H1 (cell line): ENCODE data around the gene HOXB4. TPM values are rescaled to one million over a fixed set of nuclear protein-coding genes. Genes with fewer than 3 reads are reported as not detected.

Source experiments
- CTCF ChIA-PET: fragments of 300-600 bp; sonication (Branson Sonifier 250); formaldehyde crosslinking; loops from one replicate; lab custom pipeline; 2021; ENCODE audit not compliant: partially characterized antibody; lab: Charles Lee
- POLR2A ChIA-PET: fragments of 300-600 bp; sonication (Branson Sonifier 250); formaldehyde crosslinking; loops from one replicate; lab custom pipeline; 2021; ENCODE audit warnings: inconsistent platforms; ENCODE audit not compliant: partially characterized antibody; lab: Charles Lee
- DNase-seq, 2 experiments: peaks; one replicate each; pipeline versions ENCODE4 v3.0.0 to v3.0.0-alpha.2; 2010 to 2022; ENCODE audit warnings: low spot score in 2 of 2, low read depth in 1 of 2, mixed read lengths in 1 of 2
- FAIRE-seq: peaks from 2 replicates; lab custom pipeline; 2011; peaks lifted over from hg19 to GRCh38; lab: Jason Lieb, UNC
- H2AFZ ChIP-seq: 2 replicates; pipeline ENCODE4 v1.8.1; 2012; ENCODE audit warnings: low read length, inconsistent platforms
- H2AK5ac ChIP-seq: 2 replicates; pipeline ENCODE4 v1.6.1; 2013; ENCODE audit warnings: low read depth, low read length
- H2BK120ac ChIP-seq: replicated peaks from 2 replicates; pipeline ENCODE3; 2013; ENCODE audit warnings: low read depth, low read length, inconsistent platforms
- H2BK12ac ChIP-seq: 2 replicates; pipeline ENCODE4 v1.6.1; 2013; ENCODE audit warnings: low read depth, low read length
- H2BK15ac ChIP-seq: 2 replicates; pipeline ENCODE4 v1.6.1; 2013; ENCODE audit warnings: low read length
- H2BK20ac ChIP-seq: 2 replicates; pipeline ENCODE4 v1.6.1; 2013; ENCODE audit warnings: low read length
- H2BK5ac ChIP-seq: 2 replicates; pipeline ENCODE4 v1.6.1; 2013; ENCODE audit warnings: low read depth, low read length
- H3K14ac ChIP-seq: 2 replicates; pipeline ENCODE4 v1.6.1; 2013; ENCODE audit warnings: inconsistent platforms; ENCODE audit not compliant: insufficient read length
- H3K18ac ChIP-seq: 2 replicates; pipeline ENCODE4 v1.6.1; 2013; ENCODE audit warnings: low read length; ENCODE audit errors: extremely low read depth
- H3K23ac ChIP-seq: 2 replicates; pipeline ENCODE4 v1.6.1; 2013; ENCODE audit warnings: inconsistent platforms; ENCODE audit not compliant: insufficient read length
- H3K23me2 ChIP-seq: 2 replicates; pipeline ENCODE4 v1.6.1; 2013; ENCODE audit warnings: low read depth, low read length
- H3K27ac ChIP-seq: 2 replicates; pipeline ENCODE4 v1.6.1; 2011; ENCODE audit warnings: low read depth, low read length, inconsistent platforms
- H3K27me3 ChIP-seq, 4 experiments: replicated peaks in 1 of 4; 1 replicate in 1 of 4; 2 replicates in 3 of 4; pipeline versions ENCODE4 v1.6.1 to v1.8.1; 2011 to 2013; ENCODE audit warnings: low read length in 3 of 4, mild to moderate bottlenecking in 3 of 4, inconsistent platforms in 2 of 4, mixed read lengths in 2 of 4, moderate library complexity in 1 of 4; ENCODE audit not compliant: control insufficient read depth in 3 of 4, insufficient read depth in 3 of 4; ENCODE audit errors: extremely low read depth in 1 of 4
- H3K36me3 ChIP-seq, 4 experiments: 2 replicates each; pipeline versions ENCODE4 v1.6.1 to v1.8.1; 2011 to 2013; ENCODE audit warnings: mild to moderate bottlenecking in 4 of 4, low read length in 3 of 4, moderate library complexity in 2 of 4, control low read depth in 1 of 4, inconsistent platforms in 1 of 4; ENCODE audit not compliant: insufficient read depth in 4 of 4, control insufficient read depth in 2 of 4
- H3K4ac ChIP-seq: replicated peaks from 2 replicates; pipeline ENCODE3; 2013; ENCODE audit warnings: low read length, low read depth, mixed read lengths, inconsistent platforms; ENCODE audit not compliant: insufficient read length
- H3K4me1 ChIP-seq, 4 experiments: replicated peaks in 1 of 4; 1 replicate in 1 of 4; 2 replicates in 3 of 4; pipeline versions ENCODE4 v1.6.1 to v1.8.1; 2011 to 2013; ENCODE audit warnings: low read length in 3 of 4, inconsistent platforms in 2 of 4, mixed read lengths in 1 of 4; ENCODE audit not compliant: insufficient read depth in 4 of 4, control insufficient read depth in 3 of 4
- H3K4me2 ChIP-seq, 2 experiments: 2 replicates each; pipeline versions ENCODE4 v1.6.1 to v1.8.1; 2011 to 2013; ENCODE audit warnings: low read depth in 2 of 2, low read length in 2 of 2, control low read depth in 1 of 2, inconsistent platforms in 1 of 2, mild to moderate bottlenecking in 1 of 2; ENCODE audit not compliant: insufficient read depth in 1 of 2
- H3K4me3 ChIP-seq, 4 experiments: fragments of 200-600, 300-600 bp in 1 of 4; sonication (generic), shearing (Covaris generic), sonication (Bioruptor Twin) in 1 of 4; 2 replicates each; pipeline versions ENCODE4 v1.5.1 to v1.8.1; 2011 to 2016; ENCODE audit warnings: low read length in 4 of 4, low read depth in 3 of 4, control low read depth in 2 of 4, inconsistent platforms in 2 of 4, mild to moderate bottlenecking in 2 of 4, mixed read lengths in 1 of 4, moderate library complexity in 1 of 4; ENCODE audit not compliant: insufficient read depth in 2 of 4; ENCODE audit errors: extremely low read depth in 1 of 4
- H3K56ac ChIP-seq: replicated peaks from 2 replicates; pipeline ENCODE3; 2013; ENCODE audit warnings: low read depth, mild to moderate bottlenecking, mixed read lengths, low read length, inconsistent platforms; ENCODE audit not compliant: insufficient read length
- H3K79me1 ChIP-seq: 2 replicates; pipeline ENCODE4 v1.6.1; 2013; ENCODE audit warnings: low read depth, low read length, control low read depth
- H3K79me2 ChIP-seq, 2 experiments: 2 replicates each; pipeline versions ENCODE4 v1.6.1 to v1.8.1; 2012 to 2013; ENCODE audit warnings: low read length in 2 of 2, mild to moderate bottlenecking in 2 of 2, inconsistent platforms in 1 of 2; ENCODE audit not compliant: insufficient read depth in 2 of 2, control insufficient read depth in 1 of 2
- H3K9ac ChIP-seq, 4 experiments: replicated peaks in 1 of 4; 1 replicate in 1 of 4; 2 replicates in 3 of 4; pipeline versions ENCODE4 v1.6.1 to v1.8.1; 2011 to 2013; ENCODE audit warnings: low read depth in 3 of 4, low read length in 3 of 4, control low read depth in 2 of 4, mild to moderate bottlenecking in 2 of 4, moderate library complexity in 2 of 4, inconsistent platforms in 1 of 4; ENCODE audit errors: extremely low read depth in 1 of 4
- H3K9me3 ChIP-seq, 2 experiments: 2 replicates each; pipeline versions ENCODE4 v1.6.1 to v1.8.1; 2012 to 2013; ENCODE audit warnings: mild to moderate bottlenecking in 2 of 2, moderate library complexity in 2 of 2, control low read depth in 1 of 2, inconsistent platforms in 1 of 2, low read depth in 1 of 2, low read length in 1 of 2, mixed read lengths in 1 of 2; ENCODE audit not compliant: insufficient read depth in 2 of 2
- H4K20me1 ChIP-seq, 2 experiments: replicated peaks in 1 of 2; 2 replicates each; pipeline versions ENCODE3 to v1.8.1; 2011 to 2013; ENCODE audit warnings: inconsistent platforms in 2 of 2, low read length in 2 of 2, mild to moderate bottlenecking in 1 of 2; ENCODE audit not compliant: insufficient read depth in 2 of 2, control insufficient read depth in 1 of 2
- H4K5ac ChIP-seq: 2 replicates; pipeline ENCODE4 v1.6.1; 2013; ENCODE audit warnings: low read length, low read depth, mixed read lengths, inconsistent platforms; ENCODE audit not compliant: insufficient read length
- H4K8ac ChIP-seq: 2 replicates; pipeline ENCODE4 v1.8.0; 2013; ENCODE audit warnings: mild to moderate bottlenecking, moderate library complexity, low read length, inconsistent platforms; ENCODE audit not compliant: insufficient read depth; ENCODE audit errors: extremely low read depth
- H4K91ac ChIP-seq: replicated peaks from 2 replicates; pipeline ENCODE3; 2013; ENCODE audit warnings: low read length, mixed read lengths, inconsistent platforms; ENCODE audit not compliant: insufficient read length
- ASH2L ChIP-seq: fragments of 200-600, 300-600 bp; sonication (generic); IDR thresholded peaks from one replicate; pipeline ENCODE4 v1.7.1; 2017; ENCODE audit warnings: low read length
- CBX8 ChIP-seq: fragments of 300-800, 300-1000 bp; sonication (generic); IDR thresholded peaks from 2 replicates; pipeline ENCODE4 v1.7.1; 2016; ENCODE audit warnings: low read depth, low read length, borderline replicate concordance
- EGR1 ChIP-seq: IDR thresholded peaks from 2 replicates; pipeline ENCODE4 v1.6.1; 2011; ENCODE audit warnings: low read depth, low read length, borderline replicate concordance
- EZH2 ChIP-seq: fragments of 200-600 bp; sonication (generic); IDR thresholded peaks from 2 replicates; pipeline ENCODE4 v1.7.1; 2012; ENCODE audit warnings: low read depth, mild to moderate bottlenecking, moderate library complexity, low read length, inconsistent platforms; ENCODE audit not compliant: severe bottlenecking
- HDAC6 ChIP-seq: IDR thresholded peaks from one replicate; pipeline ENCODE4 v1.7.1; 2012; ENCODE audit warnings: low read depth, mild to moderate bottlenecking, inconsistent platforms, low read length, moderate library complexity
- RNF2 ChIP-seq: fragments of 200-900, 300-1000 bp; sonication (generic); IDR thresholded peaks from 2 replicates; pipeline ENCODE4 v1.7.1; 2016; ENCODE audit warnings: borderline replicate concordance, low read depth, mild to moderate bottlenecking, antibody characterized with exemption, low read length; ENCODE audit not compliant: poor library complexity, severe bottlenecking; ENCODE audit errors: missing control alignments
- SP1 ChIP-seq: IDR thresholded peaks from 2 replicates; pipeline ENCODE4 v1.6.1; 2011; ENCODE audit warnings: low read depth, low read length
- SUZ12 ChIP-seq: fragments of 200-600 bp; sonication (generic); IDR thresholded peaks from 2 replicates; pipeline ENCODE4 v1.6.1; 2012; ENCODE audit warnings: mild to moderate bottlenecking, inconsistent platforms, low read length, moderate library complexity, mixed read lengths
- WGBS, 2 experiments: shearing (Covaris generic) in 1 of 2; methylation state at CpG; one replicate each; pipeline versions ENCODE4 v1.1.6 to v1.1.7; 2013 to 2015; ENCODE audit warnings: low lambda C conversion rate in 2 of 2, mixed read lengths in 2 of 2, inconsistent platforms in 1 of 2, low coverage in 1 of 2, missing lambda C conversion rate in 1 of 2; ENCODE audit not compliant: insufficient replicate concordance in 2 of 2, insufficient coverage in 1 of 2, insufficient read length in 1 of 2; ENCODE audit errors: extremely low coverage in 1 of 2, missing lambda C conversion rate in 1 of 2; 5-methylcytosine and 5-hydroxymethylcytosine counted together
- polyA plus RNA-seq, 7 experiments: library from polyadenylated mRNA; depleted of rRNA in 3 of 7; stranded (reverse) in 5 of 7; unstranded in 2 of 7; fragments of >200 nt in 5 of 7; fragments of 200-250 nt in 2 of 7; gene quantifications; 1 replicate in 5 of 7; 2 replicates in 1 of 7; 4 replicates in 1 of 7; pipeline versions ENCODE4 v1.2.1 to v1.2.3, GENCODE V29; 2011 to 2013; ENCODE audit warnings: missing spikeins in 2 of 7, mixed read lengths in 2 of 7
- total RNA-seq: library from RNA; stranded (reverse); fragmentation: NEBNext Ultra II Directional; extraction: Animal tissue kit (Norgen Biotek cat#: 25700); gene quantifications from 2 replicates; pipeline ENCODE4 v1.2.1, GENCODE V29; 2021
- TF ChIP-seq, protein P1 (sequence below): IDR thresholded peaks from 2 replicates; pipeline ENCODE4 v1.6.1; 2011; ENCODE audit warnings: low read length, improper control_type of control experiment

Gene HOXB4
- total and polyA plus RNA-seq, 2 of the 8 experiments (the other 6 are each of a cell fraction or from before 2014, with no cell fraction given) = not detected

DNA sequence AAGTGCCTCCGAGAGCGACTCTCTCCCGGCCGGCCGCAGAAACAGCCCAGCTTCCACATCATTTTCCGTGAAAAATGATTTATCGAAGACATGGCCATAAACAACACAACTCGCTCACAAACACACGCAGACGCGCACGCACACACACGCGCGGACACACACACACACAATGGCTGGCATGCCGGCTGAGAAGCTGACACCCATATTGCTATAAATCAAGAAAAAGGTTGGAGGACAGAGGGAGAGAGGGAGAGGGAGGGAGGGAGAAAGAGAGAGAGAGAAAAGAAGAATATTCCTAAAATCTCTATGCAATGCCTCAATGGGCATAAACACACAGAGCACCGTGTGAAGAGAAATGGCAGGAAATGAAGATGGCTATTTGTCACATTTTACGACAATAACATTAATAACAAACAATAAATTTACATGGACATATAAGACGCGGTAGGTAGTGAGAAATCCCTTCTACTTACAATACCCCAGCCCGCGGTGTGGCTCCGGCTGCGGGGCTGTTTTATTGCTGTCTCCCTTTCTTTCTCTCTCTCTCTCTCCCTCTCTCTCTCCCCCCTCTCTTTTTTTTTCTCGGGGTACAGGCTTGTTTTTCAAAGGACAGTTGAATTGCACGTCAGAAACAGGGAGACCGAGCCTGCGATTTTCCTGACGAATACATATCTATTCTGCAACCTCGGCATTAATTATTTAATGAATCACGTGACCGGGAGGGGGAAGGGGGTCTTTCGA, 9.5 kb downstream of the HOXB4 start:
- no peak overlapping the region for H3K4me3 ChIP-seq

More for the DNA sequence above, 9.5 kb downstream of the HOXB4 start:
- H2BK120ac ChIP-seq = no peak overlapping the region
- no peak overlapping the region for H3K4ac ChIP-seq
- no peak for FAIRE-seq
- H3K36me3 ChIP-seq = no peaks in the 10 kb centered on the region; a peak in 1 of 8 replicates
- ChIA-PET POLR2A (interaction anchor here (1.4 to 1.8 kb wide), 2 partner anchors 12 kb away, joined by 4 to 8 read pairs; no protein-coding TSS in a partner anchor), CTCF (interaction anchor here (0.5 to 4.8 kb wide), 10 partner anchors 10 to 526 kb away, joined by 3 to 32 read pairs (median 5); partner anchors contain the start of genes HOXB4 and HOXB5)
- no peak overlapping the region for H3K27ac ChIP-seq
- H3K79me2 ChIP-seq = no peaks in the 10 kb centered on the region
- no peaks in the 10 kb centered on the region for H3K9me3 ChIP-seq
- no peak overlapping the region for H3K4me2 ChIP-seq
- no peak overlapping the region for H3K18ac ChIP-seq
- H3K27me3 ChIP-seq = peaks cover 99 to 100% (median 100%) of the 10 kb centered on the region in 4 experiments
- H3K79me1 ChIP-seq = no peaks in the 10 kb centered on the region
- H2BK5ac ChIP-seq = no peak overlapping the region
- DNase-seq = no peak
- peaks cover 0 to 7% (median 4%) of the 10 kb centered on the region in 4 experiments; a peak in 5 of 7 replicates for H3K4me1 ChIP-seq
- H4K20me1 ChIP-seq = peaks cover 9 to 44% of the 10 kb centered on the region in 2 experiments
- H3K56ac ChIP-seq = no peak overlapping the region
- peaks cover 4% of the 10 kb centered on the region; the same call in 1 of the 2 replicates for H3K23me2 ChIP-seq
- no peak overlapping the region for H3K23ac ChIP-seq
- peak overlapping the region; percentile 89; the same call in 1 of the 2 replicates for H2BK12ac ChIP-seq
- H2BK20ac ChIP-seq = no peak overlapping the region
- no peak overlapping the region for H2AK5ac ChIP-seq
- H4K5ac ChIP-seq = no peak overlapping the region
- H3K9ac ChIP-seq = no peak overlapping the region
- H4K8ac ChIP-seq = no peak overlapping the region
- H4K91ac ChIP-seq = no peak overlapping the region
- no peak overlapping the region for H2AFZ ChIP-seq
- no peak overlapping the region for H3K14ac ChIP-seq
- H2BK15ac ChIP-seq = no peak overlapping the region
- peak; percentile 48; the same call in 1 of the 2 replicates for TF ChIP-seq SP1
- peak; percentile 92 for TF ChIP-seq SUZ12
- TF ChIP-seq ASH2L = no peak
- peak; percentile 82 for TF ChIP-seq EZH2
- TF ChIP-seq, protein P1, sequence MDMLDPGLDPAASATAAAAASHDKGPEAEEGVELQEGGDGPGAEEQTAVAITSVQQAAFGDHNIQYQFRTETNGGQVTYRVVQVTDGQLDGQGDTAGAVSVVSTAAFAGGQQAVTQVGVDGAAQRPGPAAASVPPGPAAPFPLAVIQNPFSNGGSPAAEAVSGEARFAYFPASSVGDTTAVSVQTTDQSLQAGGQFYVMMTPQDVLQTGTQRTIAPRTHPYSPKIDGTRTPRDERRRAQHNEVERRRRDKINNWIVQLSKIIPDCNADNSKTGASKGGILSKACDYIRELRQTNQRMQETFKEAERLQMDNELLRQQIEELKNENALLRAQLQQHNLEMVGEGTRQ = peak; percentile 57
- no peak for TF ChIP-seq HDAC6
- peak; percentile 95 for TF ChIP-seq CBX8
- TF ChIP-seq EGR1 = peak; percentile 8; the same call in 1 of the 2 replicates
- TF ChIP-seq RNF2 = peak; percentile 93
- WGBS, 2 experiments = 12% methylated on average over 33 of the region's 33 CpGs; no CpG with 5 or more reads in 1 of the 2 experiments
